IMR-90 (cell line): ENCODE measurements around the gene NCKIPSD. TPM values are rescaled to one million over a fixed set of nuclear protein-coding genes. Genes with fewer than 3 reads are reported as not detected.

ENCODE experiments used
- ATAC-seq: fragments of 200-7000 bp; cut with Tn5 transposase; 2 replicates; pipeline ENCODE4 v1.9.1; 2020; ENCODE audit warnings: low read depth, mild to moderate bottlenecking, moderate library complexity
- BruUV-seq: library from RNA; stranded (reverse); fragments of 400-500 nt; replicated peaks from 2 replicates; lab custom pipeline; 2021; lab: Mats Ljungman, UMichigan
- CTCF ChIA-PET: fragments of 300-600 bp; formaldehyde crosslinking; extraction: SDS; loops from one replicate; lab custom pipeline; 2021; ENCODE audit warnings: antibody characterized with exemption; lab: Yijun Ruan, JAX
- POLR2A ChIA-PET: fragments of 300-600 bp; sonication (Branson Sonifier 250); formaldehyde crosslinking; loops from one replicate; lab custom pipeline; 2022; ENCODE audit warnings: antibody characterized with exemption; ENCODE audit not compliant: unreplicated experiment; lab: Charles Lee
- DNase-seq: peaks from one replicate; pipeline ENCODE4 v3.0.0; 2013
- H2AFZ ChIP-seq: replicated peaks from 2 replicates; pipeline ENCODE3; 2013; ENCODE audit warnings: low read length, mild to moderate bottlenecking; ENCODE audit not compliant: poor library complexity
- H2AK5ac ChIP-seq: 2 replicates; pipeline ENCODE4 v1.6.1; 2013; ENCODE audit warnings: low read depth, low read length, inconsistent platforms
- H2AK9ac ChIP-seq: replicated peaks from 2 replicates; pipeline ENCODE3; 2013; ENCODE audit warnings: mild to moderate bottlenecking, low read depth, low read length, moderate library complexity; ENCODE audit not compliant: poor library complexity
- H2BK120ac ChIP-seq: 2 replicates; pipeline ENCODE4 v1.6.1; 2013; ENCODE audit warnings: low read depth, low read length, inconsistent platforms
- H2BK15ac ChIP-seq: 3 replicates; pipeline ENCODE4 v1.6.1; 2013; ENCODE audit warnings: low read depth, low read length, inconsistent platforms
- H2BK20ac ChIP-seq: 2 replicates; pipeline ENCODE4 v1.6.1; 2013; ENCODE audit warnings: low read depth, mild to moderate bottlenecking, inconsistent platforms, low read length, moderate library complexity
- H2BK5ac ChIP-seq: 2 replicates; pipeline ENCODE4 v1.6.1; 2013; ENCODE audit warnings: mild to moderate bottlenecking, low read depth, low read length, inconsistent platforms; ENCODE audit not compliant: poor library complexity, severe bottlenecking
- H3K14ac ChIP-seq: replicated peaks from 2 replicates; pipeline ENCODE4 v1.6.1; 2013; ENCODE audit warnings: low read depth, low read length, inconsistent platforms
- H3K18ac ChIP-seq: 2 replicates; pipeline ENCODE4 v1.6.1; 2013; ENCODE audit warnings: low read depth, low read length, control low read depth
- H3K23ac ChIP-seq: 2 replicates; pipeline ENCODE4 v1.6.1; 2013; ENCODE audit warnings: low read depth, low read length, inconsistent platforms
- H3K27ac ChIP-seq: 2 replicates; pipeline ENCODE4 v1.5.1; 2013; ENCODE audit warnings: mild to moderate bottlenecking, control low read depth, low read length; ENCODE audit not compliant: insufficient read depth
- H3K27me3 ChIP-seq: 2 replicates; pipeline ENCODE4 v1.6.1; 2013; ENCODE audit warnings: low read length; ENCODE audit not compliant: control insufficient read depth, insufficient read depth
- H3K36me3 ChIP-seq: 2 replicates; pipeline ENCODE4 v1.6.1; 2013; ENCODE audit warnings: low read length, mixed read lengths; ENCODE audit not compliant: control insufficient read depth, insufficient read depth
- H3K4ac ChIP-seq: 2 replicates; pipeline ENCODE4 v1.6.1; 2013; ENCODE audit warnings: low read depth, low read length, inconsistent platforms
- H3K4me1 ChIP-seq: 2 replicates; pipeline ENCODE4 v1.6.1; 2013; ENCODE audit warnings: low read length, mixed read lengths; ENCODE audit not compliant: control insufficient read depth, insufficient read depth
- H3K4me2 ChIP-seq: 2 replicates; pipeline ENCODE4 v1.6.1; 2013; ENCODE audit warnings: low read depth, mild to moderate bottlenecking, control low read depth, low read length, moderate library complexity
- H3K4me3 ChIP-seq: 2 replicates; pipeline ENCODE4 v1.5.1; 2013; ENCODE audit warnings: low read depth, mild to moderate bottlenecking, control low read depth, low read length, moderate library complexity; ENCODE audit not compliant: insufficient read depth
- H3K56ac ChIP-seq: 2 replicates; pipeline ENCODE4 v1.6.1; 2013; ENCODE audit warnings: low read length, inconsistent platforms; ENCODE audit not compliant: insufficient read depth; ENCODE audit errors: extremely low read depth
- H3K79me1 ChIP-seq, 2 experiments: 2 replicates each; pipeline ENCODE4 v1.6.1; 2013; ENCODE audit warnings: low read length in 2 of 2, inconsistent platforms in 1 of 2, low read depth in 1 of 2
- H3K9ac ChIP-seq: 2 replicates; pipeline ENCODE4 v1.6.1; 2013; ENCODE audit warnings: low read depth, low read length, control low read depth
- H3K9me1 ChIP-seq: 2 replicates; pipeline ENCODE4 v1.6.1; 2013; ENCODE audit warnings: low read length, inconsistent platforms; ENCODE audit not compliant: insufficient read depth
- H3K9me3 ChIP-seq: 2 replicates; pipeline ENCODE4 v1.6.1; 2013; ENCODE audit warnings: low read length; ENCODE audit not compliant: control insufficient read depth, insufficient read depth
- H4K20me1 ChIP-seq: 2 replicates; pipeline ENCODE4 v1.6.1; 2013; ENCODE audit warnings: low read length, inconsistent platforms; ENCODE audit not compliant: insufficient read depth
- H4K5ac ChIP-seq: 2 replicates; pipeline ENCODE4 v1.6.1; 2013; ENCODE audit warnings: mild to moderate bottlenecking, low read depth, low read length, control low read depth
- H4K8ac ChIP-seq, 2 experiments: 2 replicates each; pipeline ENCODE4 v1.6.1; 2013; ENCODE audit warnings: low read depth in 2 of 2, low read length in 2 of 2, control low read depth in 1 of 2, inconsistent platforms in 1 of 2
- H4K91ac ChIP-seq: 2 replicates; pipeline ENCODE4 v1.6.1; 2013; ENCODE audit warnings: low read depth, low read length, inconsistent platforms; ENCODE audit not compliant: insufficient read depth
- FOS ChIP-seq: fragments of 150-350 bp; IDR thresholded peaks from 2 replicates; pipeline ENCODE4 v1.6.1; 2016; ENCODE audit warnings: low read depth, low read length
- MAZ ChIP-seq: IDR thresholded peaks from 2 replicates; pipeline ENCODE4 v1.6.1; 2012; ENCODE audit warnings: low read depth, mild to moderate bottlenecking, low read length, improper control_type of control experiment, moderate library complexity, borderline replicate concordance
- WGBS, 2 experiments: methylation state at CpG; one replicate each; pipeline versions ENCODE4 v1.1.5 to v1.1.7; 2013; ENCODE audit warnings: missing lambda C conversion rate in 2 of 2; ENCODE audit not compliant: insufficient read length in 1 of 2; ENCODE audit errors: extremely low coverage in 2 of 2; 5-methylcytosine and 5-hydroxymethylcytosine counted together
- dilution Hi-C: fragments of 300-500 bp; cut with HindIII; formaldehyde crosslinking; loops from one replicate; pipeline ENCODE4 v1.14.3; 2018; ENCODE audit warnings: low sequenced_read_pairs; ENCODE audit not compliant: unreplicated experiment
- in situ Hi-C: fragments of 300-500 bp; cut with MboI; formaldehyde crosslinking; loops from 3 replicates; pipeline ENCODE4 v1.14.3; 2019; ENCODE audit warnings: low sequenced_read_pairs, inconsistent platforms, mixed read lengths
- intact Hi-C: fragments of 100-400 bp; cut with micrococcal nuclease; formaldehyde crosslinking; loops from 2 replicates; pipeline ENCODE4 v1.10.0; 2022
- polyA plus RNA-seq, 3 experiments: library from polyadenylated mRNA; depleted of rRNA; stranded (reverse); fragments of >200 nt; gene quantifications; 2 replicates each; pipeline ENCODE4 v1.2.3, GENCODE V29; 2012; ENCODE audit warnings: low replicate concordance in 1 of 3
- total RNA-seq: library from RNA; depleted of rRNA; stranded (reverse); fragments of >200 nt; gene quantifications from 2 replicates; pipeline ENCODE4 v1.2.3, GENCODE V29; 2012

Gene NCKIPSD
- total and polyA plus RNA-seq, 2 of the 4 experiments (the other 2 are of a cell fraction), result 21.0 to 38.3 TPM

GRCh38 chr3:48641396-48641795 lies 44.3 kb downstream of the NCKIPSD start:
- Histone ChIP-seq H4K91ac (no peak overlapping the region), H3K4me1 (peaks cover 3% of the 10 kb centered on the region), H4K5ac (no peak overlapping the region), H2BK5ac (no peak overlapping the region), H2AFZ (no peak overlapping the region), H4K8ac (no peak overlapping the region), H2AK5ac (no peak overlapping the region), H3K79me1 (peaks cover 7 to 12% of the 10 kb centered on the region in 2 experiments; a peak in 3 of 4 replicates), H3K4ac (no peak overlapping the region), H3K9me3 (no peaks in the 10 kb centered on the region), H3K4me2 (no peak overlapping the region), H3K36me3 (peaks cover 4% of the 10 kb centered on the region; the same call in 1 of the 2 replicates), H2BK20ac (no peak overlapping the region), H3K27ac (no peak overlapping the region), H3K14ac (no peak overlapping the region), H2AK9ac (no peak overlapping the region), H2BK120ac (no peak overlapping the region), H3K9me1 (no peaks in the 10 kb centered on the region), H4K20me1 (no peaks in the 10 kb centered on the region; the same call in 1 of the 2 replicates), H3K18ac (no peak overlapping the region), H3K27me3 (no peaks in the 10 kb centered on the region), H3K23ac (no peak overlapping the region), H3K4me3 (no peak overlapping the region), H3K56ac (no peak overlapping the region), H3K9ac (no peak overlapping the region), H2BK15ac (no peak overlapping the region)
- intact Hi-C loops, result no loop called here
- BruUV-seq, result no TSS peak
- 92% methylated on average over 2 of the region's 3 CpGs; no CpG with 5 or more reads in 1 of the 2 experiments for WGBS, 2 experiments
- ATAC-seq (no peak), DNase-seq (no peak)
- in situ Hi-C loops, result no loop called here
- CTCF ChIA-PET, result no interaction called here
- POLR2A ChIA-PET, result no interaction called here
- dilution Hi-C loops, result no loop called here
- no peak for TF ChIP-seq FOS
- TF ChIP-seq MAZ, result no peak
